ENCODE measurements around the gene AQP12A.
"Not testable (repeated sequence)": the region's sequence is repeated elsewhere in the genome, so short reads cannot be mapped to it uniquely, and the experiment has no call there.

Gene AQP12A

DNA sequence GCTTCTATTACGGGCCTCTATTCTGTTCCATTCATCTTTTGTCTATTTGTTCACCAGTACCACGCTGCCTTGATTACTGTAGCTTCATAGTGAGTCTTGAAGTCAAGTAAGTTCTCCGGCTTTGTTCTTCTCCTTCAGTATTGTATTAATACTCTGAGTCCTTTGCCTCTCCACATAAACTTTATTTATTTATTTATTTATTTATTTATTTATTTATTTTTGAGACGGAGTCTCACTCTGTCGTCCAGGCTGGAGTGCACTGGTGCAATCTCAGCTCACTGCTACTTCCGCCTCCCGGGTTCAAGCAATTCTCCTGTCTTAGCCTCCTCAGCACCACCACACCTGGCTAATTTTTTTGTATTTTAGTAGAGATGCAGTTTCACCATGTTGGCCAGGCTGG is 31.8 kb upstream of the AQP12A start:
- not testable (repeated sequence) for DNase-seq (ENCODE audit: low read depth in 2 of 2)

- no peak for DNase-seq (ENCODE audit: low read depth in 2 of 2)
Measured at GRCh38 chr2:240662681-240663080, 29.0 kb upstream of the AQP12A start.

DNA sequence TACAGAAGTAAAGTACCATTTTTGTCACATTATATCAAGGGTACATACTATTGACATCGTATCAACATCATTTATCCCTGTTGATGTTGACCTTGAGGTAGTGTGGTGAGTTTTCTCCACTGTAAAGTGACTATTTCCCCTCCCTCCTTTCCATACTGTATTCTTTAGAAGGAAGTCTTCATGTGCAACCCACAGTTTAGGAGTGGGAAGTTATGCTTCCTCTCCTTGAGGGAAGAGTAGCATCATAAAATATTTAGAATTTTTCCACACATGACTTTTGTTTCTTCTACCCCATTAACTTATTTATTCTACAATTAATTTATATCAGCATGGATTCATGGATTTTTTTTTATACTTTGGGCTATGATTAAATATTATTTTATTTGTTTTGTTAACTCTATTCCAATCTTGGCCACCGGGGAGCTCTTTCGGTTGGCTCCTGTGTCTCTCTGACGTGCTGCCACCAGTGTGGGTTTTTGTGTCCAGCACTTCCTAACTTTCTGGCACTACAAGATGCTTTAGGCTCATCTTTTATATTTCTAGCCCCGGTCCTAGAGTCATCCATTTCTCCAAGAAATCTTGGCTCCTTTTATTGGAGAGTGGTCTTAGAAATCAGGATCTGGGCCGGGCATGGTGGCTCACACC is 28.0 kb upstream of the AQP12A start:
- no peak for DNase-seq (ENCODE audit: low read depth in 2 of 2)

DNA sequence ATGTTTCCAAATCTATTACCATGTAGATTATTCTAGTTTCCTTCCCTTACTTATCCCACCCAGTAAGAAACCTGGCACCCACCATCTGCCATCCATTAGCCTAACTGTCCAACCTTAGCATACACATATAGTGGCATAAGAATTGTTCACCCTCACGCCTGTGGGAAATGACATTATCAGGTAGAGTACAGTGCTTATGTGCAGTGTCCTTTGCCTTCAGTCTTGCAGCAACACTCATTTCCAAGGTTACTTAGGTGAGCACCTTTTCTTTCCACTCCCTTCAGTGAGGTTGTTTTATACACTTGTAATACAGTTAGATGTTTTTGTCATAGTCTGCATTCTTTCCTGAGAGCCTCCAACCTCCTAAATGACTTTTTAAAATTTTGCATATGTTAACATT is 27.0 kb upstream of the AQP12A start:
- DNase-seq (ENCODE audit: low read depth in 2 of 2) = no peak

DNA sequence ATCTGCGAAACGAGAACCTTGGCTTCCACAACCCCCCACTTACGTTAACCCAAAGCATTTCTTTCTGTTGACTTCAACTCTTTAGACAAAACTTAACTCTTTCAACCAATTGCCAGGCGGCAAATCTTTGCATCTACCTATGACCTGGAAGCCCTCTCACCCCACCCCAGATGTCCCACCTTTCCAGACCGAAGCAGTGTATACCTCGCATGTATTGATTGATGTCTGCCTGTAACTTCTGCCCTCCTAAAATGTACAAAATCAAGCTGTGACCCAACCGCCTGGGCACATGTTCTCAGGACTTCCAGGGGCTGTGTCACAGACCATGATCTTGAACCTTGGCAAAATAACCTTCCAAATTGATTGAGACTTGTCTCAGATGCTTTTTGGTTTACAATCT is 21.3 kb upstream of the AQP12A start:
- DNase-seq (ENCODE audit: low read depth in 2 of 2) = no peak

- DNase-seq (ENCODE audit: low read depth in 2 of 2) = no peak
Measured at GRCh38 chr2:240670950-240671349, 20.7 kb upstream of the AQP12A start.

DNA sequence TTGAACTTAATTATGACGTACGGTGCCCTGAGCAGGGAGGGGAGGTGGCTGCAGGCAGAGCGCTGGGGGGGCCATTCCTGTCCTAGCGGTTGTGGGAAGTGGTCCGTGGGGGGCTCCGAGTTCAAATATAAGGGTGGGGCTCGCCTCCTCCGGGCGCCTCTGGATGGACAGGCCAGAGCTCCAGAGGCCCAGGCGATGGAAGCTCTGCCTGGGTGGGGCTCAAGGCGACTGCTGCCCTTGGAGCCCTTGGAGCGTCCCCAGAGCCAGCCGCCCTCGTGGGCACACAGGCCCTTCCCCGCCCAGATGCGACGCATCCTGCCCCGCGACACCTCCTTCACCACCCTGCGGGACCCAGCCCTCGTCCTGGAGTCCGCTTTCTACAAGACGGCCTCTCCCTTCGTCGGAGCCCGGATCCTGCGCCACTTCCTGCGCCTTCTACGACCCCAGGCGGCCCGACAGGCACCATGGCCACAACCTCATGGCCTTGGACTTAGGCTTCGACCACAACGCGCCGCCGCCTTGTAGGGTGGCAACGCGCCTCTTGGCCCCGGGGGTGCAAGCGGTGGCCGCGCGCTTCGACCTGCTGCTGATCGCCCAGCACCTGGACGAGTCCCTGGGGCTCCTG is 19.5 kb upstream of the AQP12A start:
- DNase-seq (ENCODE audit: low read depth in 2 of 2) = no peak

- no peak for DNase-seq (ENCODE audit: low read depth in 2 of 2)
Measured at GRCh38 chr2:240672701-240673190, 18.9 kb upstream of the AQP12A start.

DNA sequence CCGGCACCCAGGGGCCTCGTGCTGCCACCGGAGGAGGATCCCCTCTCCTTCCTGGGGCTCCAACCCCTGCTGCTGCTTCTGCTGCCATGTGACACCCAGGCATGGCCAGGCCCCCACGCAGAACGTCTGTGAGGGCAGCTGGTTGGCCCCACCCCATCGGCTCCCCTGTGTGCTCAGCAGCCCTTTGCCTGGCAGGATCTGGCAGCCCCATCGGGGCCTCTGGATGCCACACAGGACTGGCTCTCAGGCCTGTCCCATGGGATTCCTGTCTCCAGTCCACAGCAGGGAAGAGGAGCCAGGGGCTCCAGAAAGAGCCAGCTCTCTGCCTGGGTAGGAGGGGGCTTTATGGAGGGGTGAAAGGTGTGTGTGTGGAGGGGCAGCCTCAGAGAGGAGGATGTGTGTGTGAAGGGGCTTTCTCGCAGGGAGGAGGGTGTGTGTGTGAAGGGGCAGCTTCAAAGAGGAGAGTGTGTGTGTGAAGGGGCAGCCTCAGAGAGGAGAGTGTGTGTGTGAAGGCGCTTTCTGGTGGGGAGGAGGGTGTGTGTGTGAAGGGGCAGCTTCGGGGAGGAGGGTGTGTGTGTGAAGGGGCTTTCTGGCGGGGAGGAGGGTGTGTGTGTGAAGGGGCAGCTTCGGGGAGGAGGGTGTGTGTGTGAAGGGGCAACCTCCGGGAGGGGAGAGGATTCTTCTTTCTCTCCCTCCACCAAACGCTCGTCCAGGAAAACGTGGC is 17.0 kb upstream of the AQP12A start:
- DNase-seq (ENCODE audit: low read depth in 2 of 2) = not testable (repeated sequence)

- DNase-seq (ENCODE audit: low read depth in 2 of 2) = not testable (repeated sequence)
Measured at GRCh38 chr2:240675345-240675744, 16.3 kb upstream of the AQP12A start.

- not testable (repeated sequence) for DNase-seq (ENCODE audit: low read depth in 2 of 2)
Measured at GRCh38 chr2:240678043-240678442, 13.6 kb upstream of the AQP12A start.

- not testable (repeated sequence) for DNase-seq (ENCODE audit: low read depth in 2 of 2)
Measured at GRCh38 chr2:240678909-240679308, 12.8 kb upstream of the AQP12A start.

DNA sequence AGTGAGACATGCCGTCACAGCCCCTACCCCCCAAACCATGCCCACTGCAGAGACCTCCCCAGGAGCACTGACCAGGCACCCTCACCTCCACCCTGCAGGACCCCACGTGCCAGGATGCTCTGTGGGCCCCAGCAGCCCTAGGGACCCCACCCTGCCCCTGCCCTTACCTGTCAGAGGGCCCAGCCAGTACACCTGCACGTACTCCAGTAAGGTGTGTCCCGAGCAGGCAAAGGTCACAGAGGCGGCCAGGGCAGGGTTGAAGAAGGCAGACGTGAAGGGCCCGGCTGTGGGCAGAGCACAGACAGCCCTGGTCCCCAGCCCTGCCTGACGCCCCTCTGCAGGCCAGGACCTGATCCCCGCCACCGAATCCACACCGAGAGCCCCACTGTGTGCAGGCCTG is 11.5 kb upstream of the AQP12A start:
- not testable (repeated sequence) for DNase-seq (ENCODE audit: low read depth in 2 of 2)

GRCh38 chr2:240682431-240683224 is 9.0 kb upstream of the AQP12A start, which contains the start of gene AQP12B:
AQP12B (minus strand) TSS chr2:240682885; CDS start chr2:240682837, 48 bp downstream.
- not testable (repeated sequence) for DNase-seq (ENCODE audit: low read depth in 2 of 2)

GRCh38 chr2:240683329-240683979 is 8.2 kb upstream of the AQP12A start:
- DNase-seq (ENCODE audit: low read depth in 2 of 2) = not testable (repeated sequence)

DNA sequence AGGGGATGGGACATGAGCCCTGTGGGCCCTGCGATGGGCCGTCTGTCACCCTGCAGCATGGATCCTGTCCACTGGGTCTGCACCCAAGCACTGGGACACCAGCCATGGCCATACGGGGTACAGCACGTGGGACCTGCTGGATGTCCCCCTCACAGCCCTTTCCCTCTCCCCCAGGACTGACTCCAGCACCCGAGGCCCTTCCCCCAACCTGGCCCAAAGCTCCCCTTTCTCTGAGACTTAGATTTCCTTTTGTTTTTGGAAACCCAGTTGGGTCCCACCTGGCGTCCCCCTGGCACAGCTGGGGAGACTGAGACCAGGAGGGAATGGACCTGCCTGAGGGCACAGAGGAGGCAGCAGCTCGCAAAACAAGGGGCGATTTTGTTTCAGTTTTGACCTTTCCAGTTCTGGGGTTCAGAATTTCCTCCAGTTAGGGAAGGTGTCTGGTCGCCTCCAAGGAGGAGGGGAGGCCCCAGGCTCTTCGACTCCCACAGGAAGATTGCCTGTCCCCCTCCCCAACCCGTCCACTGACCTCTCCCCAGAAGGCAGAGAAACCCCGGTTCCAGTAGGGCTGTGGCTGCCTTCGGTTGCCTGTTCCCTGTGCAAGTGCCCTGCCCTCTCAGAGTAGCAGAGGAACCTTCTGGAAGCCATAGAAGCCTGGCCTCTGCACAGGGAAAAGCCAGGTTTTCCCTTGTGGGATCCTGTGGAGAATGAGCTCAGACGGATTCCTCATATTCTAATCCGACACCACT is 7.5 kb upstream of the AQP12A start:
- DNase-seq (ENCODE audit: low read depth in 2 of 2) = not testable (repeated sequence)

DNA sequence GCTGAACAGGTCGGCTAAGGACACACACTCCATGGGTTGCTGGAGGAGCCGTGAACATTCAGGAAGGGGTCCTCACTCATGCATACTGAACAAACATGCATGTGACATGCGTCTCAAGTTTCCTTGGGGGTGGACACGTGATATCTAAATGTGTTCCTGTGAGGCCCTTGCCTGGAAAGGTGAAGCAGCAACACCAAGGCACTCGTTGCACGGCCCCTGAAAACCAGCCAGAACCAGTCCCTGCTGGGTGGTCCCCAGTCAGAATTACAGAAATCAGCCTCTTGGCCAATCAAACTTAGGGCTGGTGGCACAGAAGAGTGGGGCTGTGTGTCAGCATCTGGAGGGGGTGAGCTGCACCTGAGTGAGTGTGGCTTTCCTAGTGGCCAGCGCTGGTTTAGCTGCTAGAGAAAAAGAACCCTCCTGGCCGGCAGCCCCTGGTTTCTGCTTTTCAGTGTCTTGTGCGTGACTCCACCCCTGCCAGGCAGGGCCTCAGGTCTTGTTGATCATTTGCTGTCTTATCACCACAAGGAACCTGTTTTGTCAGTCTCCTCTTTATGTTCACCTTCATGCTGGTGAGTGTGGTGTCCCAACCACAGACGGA is 5.8 kb upstream of the AQP12A start:
- DNase-seq (ENCODE audit: low read depth in 2 of 2) = no peak

DNA sequence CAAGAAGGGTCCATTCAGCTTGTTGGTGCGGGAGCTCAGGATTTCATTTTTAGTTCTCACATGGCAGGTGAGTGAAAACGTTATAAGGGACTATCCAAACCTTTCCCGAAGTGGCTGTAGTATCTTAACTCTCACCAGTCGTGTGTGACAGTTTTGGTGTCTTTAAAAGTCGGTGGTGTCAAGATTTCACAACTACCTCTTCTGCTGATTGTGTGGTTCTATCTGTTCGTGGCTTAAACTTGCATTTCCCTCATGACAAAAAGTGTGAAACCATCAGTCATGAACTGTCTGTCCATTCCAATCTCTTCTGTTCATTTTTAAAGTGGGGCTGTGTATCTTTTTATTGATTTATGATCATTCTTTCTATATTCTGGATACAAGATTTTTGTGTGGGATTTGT is 5.2 kb upstream of the AQP12A start:
- DNase-seq (ENCODE audit: low read depth in 2 of 2) = no peak

DNA sequence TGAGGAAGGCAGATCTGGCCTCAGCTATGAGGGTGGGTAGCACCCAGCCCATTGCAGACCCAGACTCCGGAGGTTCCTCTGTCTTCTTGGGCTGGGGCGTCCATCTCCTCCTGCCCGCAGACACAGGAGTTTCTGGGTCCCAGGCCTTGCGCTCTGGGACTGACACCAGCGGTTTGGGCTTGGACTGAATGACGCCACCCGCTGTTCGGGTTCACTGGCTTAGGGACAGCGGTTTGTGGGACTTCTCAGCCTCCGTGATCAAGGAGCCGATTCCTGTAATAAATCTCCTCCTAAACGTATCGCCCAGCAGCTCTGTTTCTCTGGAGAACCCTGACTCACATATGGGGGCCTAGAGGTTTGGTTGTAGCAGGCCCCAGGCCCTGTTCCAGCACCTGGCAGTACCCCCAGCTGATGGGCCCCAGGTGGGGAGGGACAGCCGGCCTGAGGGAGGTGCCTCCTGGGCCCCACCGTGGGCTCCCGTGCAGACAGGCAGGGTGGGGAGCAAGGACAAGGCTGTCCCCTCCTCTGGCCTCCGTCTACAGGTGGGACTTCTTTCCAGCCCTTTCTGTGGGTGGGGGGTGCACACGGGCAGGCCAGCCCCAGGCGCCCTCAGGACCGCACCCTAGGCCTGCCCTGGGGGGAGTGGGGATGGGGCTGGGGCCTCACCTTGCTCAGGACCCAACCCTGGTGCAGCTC is 4.5 kb upstream of the AQP12A start:
- no peak for DNase-seq (ENCODE audit: low read depth in 2 of 2)
